Loucy (cell line): ENCODE data around the gene SERPINB8.

Experiments
- CTCF ChIP-seq: fragments of 200-600 bp; sonication (generic); conservative IDR thresholded peaks from 2 replicates; pipeline ENCODE4 v1.5.1; 2014; ENCODE audit warnings: mild to moderate bottlenecking, antibody characterized with exemption, low read length
- EZH2phosphoT487 ChIP-seq: fragments of 200-600 bp; IDR thresholded peaks from 2 replicates; pipeline ENCODE4 v1.6.1; 2018; ENCODE audit warnings: antibody characterized with exemption, mild to moderate bottlenecking, moderate library complexity, borderline replicate concordance

GRCh38 chr18:63930773-63931354 is 39.0 kb upstream of the SERPINB8 start:
- TF ChIP-seq CTCF (no peak), EZH2phosphoT487 (no peak)
